A549 (cell line): ENCODE results near the gene HSFY1.
"Not testable (repeated sequence)": the region's sequence is repeated elsewhere in the genome, so short reads cannot be mapped to it uniquely, and the experiment has no call there.

Experiments
- CBX8 ChIP-seq: fragments of 200-600 bp; sonication (generic); IDR thresholded peaks from 2 replicates; pipeline ENCODE4 v1.6.1; 2016
- CEBPB ChIP-seq, 2 experiments: fragments of >200 bp in 1 of 2; sonication (Bioruptor Twin) in 1 of 2; formaldehyde crosslinking in 1 of 2; IDR thresholded peaks; 2 replicates each; pipeline ENCODE4 v1.6.1; 2012 to 2016
- HDAC2 ChIP-seq: fragments of 200-600 bp; sonication (generic); IDR thresholded peaks from 2 replicates; pipeline ENCODE4 v1.6.1; 2016
- HOXB13 ChIP-seq: fragments of 250-450 bp; sonication (Bioruptor Pico); IDR thresholded peaks from 2 replicates; pipeline ENCODE4 v1.5.0; 2020; ENCODE audit warnings: low read depth, mild to moderate bottlenecking, moderate library complexity
- JUNB ChIP-seq: fragments of >200 bp; sonication (Bioruptor Twin); formaldehyde crosslinking; IDR thresholded peaks from 2 replicates; pipeline ENCODE4 v1.6.1; 2016
- RCOR1 ChIP-seq: fragments of 150-350 bp; IDR thresholded peaks from 2 replicates; pipeline ENCODE4 v1.6.1; 2014; ENCODE audit warnings: antibody characterized with exemption, low read length, low read depth
- TF ChIP-seq, protein P1 (sequence below): fragments of >200 bp; sonication (Bioruptor Twin); formaldehyde crosslinking; IDR thresholded peaks from 3 replicates; pipeline ENCODE4 v1.5.1; 2016
- TF ChIP-seq, protein P2 (sequence below): fragments of 450-650 bp; IDR thresholded peaks from 2 replicates; pipeline ENCODE4 v1.6.1; 2014; ENCODE audit warnings: antibody characterized with exemption
- TF ChIP-seq, protein P3 (sequence below): fragments of 200-600 bp; sonication (generic); IDR thresholded peaks from 2 replicates; pipeline ENCODE4 v1.6.1; 2016; ENCODE audit warnings: antibody characterized with exemption, mild to moderate bottlenecking, moderate library complexity
- TF ChIP-seq, protein P4 (sequence below): fragments of 250-450 bp; sonication (Bioruptor Pico); IDR thresholded peaks from 2 replicates; pipeline ENCODE4 v1.5.0; 2021; ENCODE audit warnings: mild to moderate bottlenecking, moderate library complexity, borderline replicate concordance

- not testable (repeated sequence) for TF ChIP-seq CBX8; HDAC2; RCOR1; CEBPB (IDR thresholded peaks at IDR 0.05); JUNB; HOXB13 (CRISPR knock-in tag)
- TF ChIP-seq, protein P1, sequence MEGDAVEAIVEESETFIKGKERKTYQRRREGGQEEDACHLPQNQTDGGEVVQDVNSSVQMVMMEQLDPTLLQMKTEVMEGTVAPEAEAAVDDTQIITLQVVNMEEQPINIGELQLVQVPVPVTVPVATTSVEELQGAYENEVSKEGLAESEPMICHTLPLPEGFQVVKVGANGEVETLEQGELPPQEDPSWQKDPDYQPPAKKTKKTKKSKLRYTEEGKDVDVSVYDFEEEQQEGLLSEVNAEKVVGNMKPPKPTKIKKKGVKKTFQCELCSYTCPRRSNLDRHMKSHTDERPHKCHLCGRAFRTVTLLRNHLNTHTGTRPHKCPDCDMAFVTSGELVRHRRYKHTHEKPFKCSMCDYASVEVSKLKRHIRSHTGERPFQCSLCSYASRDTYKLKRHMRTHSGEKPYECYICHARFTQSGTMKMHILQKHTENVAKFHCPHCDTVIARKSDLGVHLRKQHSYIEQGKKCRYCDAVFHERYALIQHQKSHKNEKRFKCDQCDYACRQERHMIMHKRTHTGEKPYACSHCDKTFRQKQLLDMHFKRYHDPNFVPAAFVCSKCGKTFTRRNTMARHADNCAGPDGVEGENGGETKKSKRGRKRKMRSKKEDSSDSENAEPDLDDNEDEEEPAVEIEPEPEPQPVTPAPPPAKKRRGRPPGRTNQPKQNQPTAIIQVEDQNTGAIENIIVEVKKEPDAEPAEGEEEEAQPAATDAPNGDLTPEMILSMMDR: not testable (repeated sequence)
- TF ChIP-seq, protein P2, sequence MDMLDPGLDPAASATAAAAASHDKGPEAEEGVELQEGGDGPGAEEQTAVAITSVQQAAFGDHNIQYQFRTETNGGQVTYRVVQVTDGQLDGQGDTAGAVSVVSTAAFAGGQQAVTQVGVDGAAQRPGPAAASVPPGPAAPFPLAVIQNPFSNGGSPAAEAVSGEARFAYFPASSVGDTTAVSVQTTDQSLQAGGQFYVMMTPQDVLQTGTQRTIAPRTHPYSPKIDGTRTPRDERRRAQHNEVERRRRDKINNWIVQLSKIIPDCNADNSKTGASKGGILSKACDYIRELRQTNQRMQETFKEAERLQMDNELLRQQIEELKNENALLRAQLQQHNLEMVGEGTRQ: not testable (repeated sequence)
- TF ChIP-seq, protein P3, sequence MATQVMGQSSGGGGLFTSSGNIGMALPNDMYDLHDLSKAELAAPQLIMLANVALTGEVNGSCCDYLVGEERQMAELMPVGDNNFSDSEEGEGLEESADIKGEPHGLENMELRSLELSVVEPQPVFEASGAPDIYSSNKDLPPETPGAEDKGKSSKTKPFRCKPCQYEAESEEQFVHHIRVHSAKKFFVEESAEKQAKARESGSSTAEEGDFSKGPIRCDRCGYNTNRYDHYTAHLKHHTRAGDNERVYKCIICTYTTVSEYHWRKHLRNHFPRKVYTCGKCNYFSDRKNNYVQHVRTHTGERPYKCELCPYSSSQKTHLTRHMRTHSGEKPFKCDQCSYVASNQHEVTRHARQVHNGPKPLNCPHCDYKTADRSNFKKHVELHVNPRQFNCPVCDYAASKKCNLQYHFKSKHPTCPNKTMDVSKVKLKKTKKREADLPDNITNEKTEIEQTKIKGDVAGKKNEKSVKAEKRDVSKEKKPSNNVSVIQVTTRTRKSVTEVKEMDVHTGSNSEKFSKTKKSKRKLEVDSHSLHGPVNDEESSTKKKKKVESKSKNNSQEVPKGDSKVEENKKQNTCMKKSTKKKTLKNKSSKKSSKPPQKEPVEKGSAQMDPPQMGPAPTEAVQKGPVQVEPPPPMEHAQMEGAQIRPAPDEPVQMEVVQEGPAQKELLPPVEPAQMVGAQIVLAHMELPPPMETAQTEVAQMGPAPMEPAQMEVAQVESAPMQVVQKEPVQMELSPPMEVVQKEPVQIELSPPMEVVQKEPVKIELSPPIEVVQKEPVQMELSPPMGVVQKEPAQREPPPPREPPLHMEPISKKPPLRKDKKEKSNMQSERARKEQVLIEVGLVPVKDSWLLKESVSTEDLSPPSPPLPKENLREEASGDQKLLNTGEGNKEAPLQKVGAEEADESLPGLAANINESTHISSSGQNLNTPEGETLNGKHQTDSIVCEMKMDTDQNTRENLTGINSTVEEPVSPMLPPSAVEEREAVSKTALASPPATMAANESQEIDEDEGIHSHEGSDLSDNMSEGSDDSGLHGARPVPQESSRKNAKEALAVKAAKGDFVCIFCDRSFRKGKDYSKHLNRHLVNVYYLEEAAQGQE: not testable (repeated sequence)
- TF ChIP-seq, protein P4, sequence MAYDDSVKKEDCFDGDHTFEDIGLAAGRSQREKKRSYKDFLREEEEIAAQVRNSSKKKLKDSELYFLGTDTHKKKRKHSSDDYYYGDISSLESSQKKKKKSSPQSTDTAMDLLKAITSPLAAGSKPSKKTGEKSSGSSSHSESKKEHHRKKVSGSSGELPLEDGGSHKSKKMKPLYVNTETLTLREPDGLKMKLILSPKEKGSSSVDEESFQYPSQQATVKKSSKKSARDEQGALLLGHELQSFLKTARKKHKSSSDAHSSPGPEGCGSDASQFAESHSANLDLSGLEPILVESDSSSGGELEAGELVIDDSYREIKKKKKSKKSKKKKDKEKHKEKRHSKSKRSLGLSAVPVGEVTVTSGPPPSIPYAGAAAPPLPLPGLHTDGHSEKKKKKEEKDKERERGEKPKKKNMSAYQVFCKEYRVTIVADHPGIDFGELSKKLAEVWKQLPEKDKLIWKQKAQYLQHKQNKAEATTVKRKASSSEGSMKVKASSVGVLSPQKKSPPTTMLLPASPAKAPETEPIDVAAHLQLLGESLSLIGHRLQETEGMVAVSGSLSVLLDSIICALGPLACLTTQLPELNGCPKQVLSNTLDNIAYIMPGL (CRISPR knock-in tag): not testable (repeated sequence)
Observed at GRCh38 chrY:18504266-18504665, 42.3 kb upstream of the HSFY1 start.
